ENCODE results near the gene EEFSEC. TPM values are rescaled to one million over a fixed set of nuclear protein-coding genes. Genes with fewer than 3 reads are reported as not detected.

The EEFSEC gene
- total RNA-seq, 1 donor = 3.0 TPM

DNA sequence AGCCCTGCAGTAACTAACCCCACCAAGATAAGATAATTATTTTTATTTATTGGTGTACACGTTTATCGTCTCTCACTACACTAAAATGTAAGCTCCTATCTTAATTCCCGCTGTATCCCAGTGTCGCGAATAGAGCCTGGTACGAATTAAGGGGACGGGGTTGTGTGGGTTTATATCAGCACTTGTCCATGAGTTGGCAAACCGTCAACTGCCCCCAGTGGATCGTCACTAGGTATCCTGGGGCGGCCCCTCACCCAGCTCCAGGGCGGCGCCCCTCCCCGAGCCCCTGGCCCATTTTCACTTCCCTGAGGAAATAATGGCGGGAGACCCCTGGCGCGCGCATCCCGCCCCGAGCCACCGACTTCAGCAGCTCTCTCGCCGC, 30.1 kb upstream of the EEFSEC start:
- TF ChIP-seq CTCF (IDR thresholded peaks at IDR 0.05; ENCODE audit: insufficient read depth, low read depth, low read length) = no peak
- DNase-seq (ENCODE audit: low read depth) = peak; percentile 6
- peak overlapping the region; percentile 95 for H3K4me3 ChIP-seq (ENCODE audit: low read depth, low read length)

DNA sequence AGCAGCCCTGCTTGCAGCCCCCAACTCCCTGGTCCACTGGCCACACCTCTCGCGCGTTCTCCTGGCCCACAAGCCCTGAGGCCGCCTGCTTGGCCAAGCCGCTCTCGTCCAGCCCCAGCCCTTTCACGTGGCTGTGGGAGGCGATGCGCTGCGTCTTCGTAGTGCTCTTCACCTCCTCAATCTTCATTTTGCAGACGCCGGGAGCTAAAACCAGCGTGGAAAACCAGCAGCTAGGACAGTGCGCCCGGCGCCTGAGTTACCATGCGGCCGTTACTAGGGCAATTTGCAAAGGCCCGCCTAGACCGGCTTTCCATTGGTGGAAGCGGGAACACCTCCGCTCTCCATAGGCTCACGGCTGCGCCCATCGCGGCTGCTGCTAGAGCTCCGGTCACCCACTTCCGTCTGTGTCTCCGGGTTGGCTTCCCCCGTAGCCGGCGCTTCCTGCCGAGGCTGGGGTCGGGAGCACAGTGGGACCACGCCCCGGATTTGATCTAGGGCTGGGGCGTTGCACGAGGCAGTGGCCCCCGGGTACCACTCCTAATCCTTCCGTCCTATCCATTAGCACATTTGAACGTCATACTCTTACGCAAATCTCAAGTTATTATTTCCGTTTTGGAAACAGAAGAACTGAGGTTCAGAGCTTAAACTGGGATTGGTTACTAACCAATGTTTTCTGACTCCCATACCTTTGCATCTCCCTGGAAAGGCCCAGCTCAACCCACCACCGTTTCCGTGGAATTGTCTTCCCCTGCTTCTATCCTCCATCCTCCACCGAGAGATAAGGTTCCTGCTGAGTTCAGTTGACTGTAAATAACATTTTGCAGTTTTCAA, 29.5 kb upstream of the EEFSEC start, which contains the start of gene RUVBL1:
Gene RUVBL1 (minus strand): TSS at position 275 of the 831 bp plus-strand sequence. CDS start 88 bp downstream, at position 187.
- no peak for TF ChIP-seq CTCF (IDR thresholded peaks at IDR 0.05; ENCODE audit: insufficient read depth, low read depth, low read length)
- peak within 1 kb of the TSS; percentile 95 for H3K4me3 ChIP-seq (ENCODE audit: low read depth, low read length)
- DNase-seq (ENCODE audit: low read depth) = peak; percentile 98

- TF ChIP-seq CTCF (IDR thresholded peaks at IDR 0.05; ENCODE audit: insufficient read depth, low read depth, low read length) = no peak
- DNase-seq (ENCODE audit: low read depth) = no peak
- no peak overlapping the region for H3K4me3 ChIP-seq (ENCODE audit: low read depth, low read length)
Measured at GRCh38 chr3:128127236-128127635, 26.0 kb upstream of the EEFSEC start.

DNA sequence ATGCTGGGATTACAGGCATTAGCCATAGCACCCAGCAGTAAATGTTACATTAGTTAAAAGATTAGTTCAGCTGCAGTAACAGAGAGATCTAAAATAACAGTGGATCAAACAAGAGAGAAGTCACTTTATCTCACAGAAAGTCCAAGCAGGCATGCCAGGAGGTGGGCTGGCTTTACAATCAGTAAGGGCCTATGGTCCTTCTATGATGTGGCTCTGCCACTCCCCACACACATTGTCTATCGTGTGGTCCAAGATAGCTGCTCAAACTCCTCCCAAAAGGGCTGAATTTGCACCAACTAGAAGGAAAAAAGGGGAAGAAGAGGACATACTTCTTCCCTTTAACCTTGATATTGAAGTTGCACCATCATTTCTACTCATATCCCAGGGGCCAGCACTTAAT, 25.0 kb upstream of the EEFSEC start:
- no peak for DNase-seq (ENCODE audit: low read depth)
- no peak for TF ChIP-seq CTCF (IDR thresholded peaks at IDR 0.05; ENCODE audit: insufficient read depth, low read depth, low read length)
- H3K4me3 ChIP-seq (ENCODE audit: low read depth, low read length) = no peak overlapping the region

- TF ChIP-seq CTCF (IDR thresholded peaks at IDR 0.05; ENCODE audit: insufficient read depth, low read depth, low read length) = no peak
Measured at GRCh38 chr3:128131897-128132646, 21.2 kb upstream of the EEFSEC start.

GRCh38 chr3:128133273-128133883, 19.9 kb upstream of the EEFSEC start:
- peak; percentile 81 for DNase-seq (ENCODE audit: low read depth)
- peak; percentile 84 for TF ChIP-seq CTCF (IDR thresholded peaks at IDR 0.05; ENCODE audit: insufficient read depth, low read depth, low read length)
- no peak overlapping the region for H3K4me3 ChIP-seq (ENCODE audit: low read depth, low read length)

More at GRCh38 chr3:128131897-128132646, 21.2 kb upstream of the EEFSEC start:
- no peak overlapping the region for H3K4me3 ChIP-seq (ENCODE audit: low read depth, low read length)
- DNase-seq (ENCODE audit: low read depth) = no peak

All from fibroblast of villous mesenchyme (primary cell).